ENCODE measurements around the gene RER1. TPM values are rescaled to one million over a fixed set of nuclear protein-coding genes. Genes with fewer than 3 reads are reported as not detected.

The RER1 gene
- total RNA-seq, 4 donors from 2014 or later, result 56.4 to 76.8 (median 66.8) TPM

- no peaks in the 10 kb centered on the region for H3K27me3 ChIP-seq
- WGBS, 2 donors, result 94% methylated on average over 27 to 30 of the region's 30 CpGs
These were observed 4.7 kb upstream of the RER1 start for GRCh38 chr1:2386636-2387611.

GRCh38 chr1:2388004-2388913 is 3.4 kb upstream of the RER1 start:
- H3K4me3 ChIP-seq, result no peak overlapping the region
- no peak overlapping the region for H3K27ac ChIP-seq
- peaks cover 0 to 23% (median 0%) of the 10 kb centered on the region in 3 donors for H3K36me3 ChIP-seq
- no peak for DNase-seq (ENCODE audit: low spot score in 2 of 2)
- H3K9me3 ChIP-seq, result no peaks in the 10 kb centered on the region
- H3K4me1 ChIP-seq, result peaks cover 0 to 26% (median 14%) of the 10 kb centered on the region in 4 donors
- TF ChIP-seq CTCF (IDR thresholded peaks at IDR 0.05) (no peak), EP300 (IDR thresholded peaks at IDR 0.05) (no peak), POLR2A (IDR thresholded peaks at IDR 0.05) (no peak)
- 93% methylated on average over 32 of the region's 32 CpGs for WGBS, 2 donors
- no peaks in the 10 kb centered on the region for H3K27me3 ChIP-seq

More at GRCh38 chr1:2386636-2387611, 4.7 kb upstream of the RER1 start:
- H3K36me3 ChIP-seq, result peaks cover 0 to 20% (median 0%) of the 10 kb centered on the region in 3 donors
- DNase-seq (ENCODE audit: low spot score in 2 of 2), result no peak
- peaks cover 0 to 18% (median 5%) of the 10 kb centered on the region in 4 donors for H3K4me1 ChIP-seq
- H3K27ac ChIP-seq, result no peak overlapping the region
- H3K4me3 ChIP-seq, result no peak overlapping the region
- no peaks in the 10 kb centered on the region for H3K9me3 ChIP-seq
- TF ChIP-seq EP300 (IDR thresholded peaks at IDR 0.05) (no peak), POLR2A (IDR thresholded peaks at IDR 0.05) (no peak), CTCF (IDR thresholded peaks at IDR 0.05) (no peak)

- H3K9me3 ChIP-seq, result no peaks in the 10 kb centered on the region
- H3K4me1 ChIP-seq, result peaks cover 0 to 40% (median 18%) of the 10 kb centered on the region in 4 donors
- WGBS, 2 donors, result 83 to 93% methylated on average over 7 of the region's 7 CpGs
- TF ChIP-seq CTCF (IDR thresholded peaks at IDR 0.05) (no peak), POLR2A (IDR thresholded peaks at IDR 0.05) (no peak)
- no peaks in the 10 kb centered on the region for H3K27me3 ChIP-seq
- H3K27ac ChIP-seq, result no peak overlapping the region
- H3K36me3 ChIP-seq, result peaks cover 0 to 37% (median 0%) of the 10 kb centered on the region in 3 donors
- no peak for DNase-seq (ENCODE audit: low spot score in 2 of 2)
- H3K4me3 ChIP-seq, result no peak overlapping the region
These were observed 2.0 kb upstream of the RER1 start for GRCh38 chr1:2389644-2390043.

- Histone ChIP-seq H3K27me3 (no peaks in the 10 kb centered on the region), H3K4me1 (peaks cover 0 to 49% (median 18%) of the 10 kb centered on the region in 4 donors), H3K9me3 (no peaks in the 10 kb centered on the region), H3K27ac (peak overlapping the region; percentile 72 to 89 (median 82)), H3K4me3 (peak overlapping the region; percentile 49 to 87 (median 72)), H3K36me3 (peaks cover 0 to 50% (median 0%) of the 10 kb centered on the region in 3 donors)
- TF ChIP-seq POLR2A (IDR thresholded peaks at IDR 0.05), result no peak
- TF ChIP-seq CTCF (IDR thresholded peaks at IDR 0.05), result no peak
- no peak for TF ChIP-seq EP300 (IDR thresholded peaks at IDR 0.05)
- WGBS, 2 donors, result 0% methylated on average over 8 to 17 of the region's 62 CpGs
- DNase-seq (ENCODE audit: low spot score in 2 of 2), result no peak
These were observed 379 bp downstream of the RER1 start for GRCh38 chr1:2391931-2392509.
